ENCODE results near the gene MRPS6.

GRCh38 chr21:34105947-34106541, 32.7 kb downstream of the MRPS6 start:
- no peak for TF ChIP-seq SIN3A (IDR thresholded peaks at IDR 0.05; ENCODE audit: borderline replicate concordance, insufficient read depth, low read depth, low read length)
- TF ChIP-seq CTCF (IDR thresholded peaks at IDR 0.05), result no peak
- TF ChIP-seq POLR2AphosphoS5 (IDR thresholded peaks at IDR 0.05; ENCODE audit: low read depth, low read length), result no peak
- TF ChIP-seq TCF7L2 (IDR thresholded peaks at IDR 0.05; ENCODE audit: low read depth, low read length), result no peak
